ENCODE measurements around the gene GPR35.

DNA sequence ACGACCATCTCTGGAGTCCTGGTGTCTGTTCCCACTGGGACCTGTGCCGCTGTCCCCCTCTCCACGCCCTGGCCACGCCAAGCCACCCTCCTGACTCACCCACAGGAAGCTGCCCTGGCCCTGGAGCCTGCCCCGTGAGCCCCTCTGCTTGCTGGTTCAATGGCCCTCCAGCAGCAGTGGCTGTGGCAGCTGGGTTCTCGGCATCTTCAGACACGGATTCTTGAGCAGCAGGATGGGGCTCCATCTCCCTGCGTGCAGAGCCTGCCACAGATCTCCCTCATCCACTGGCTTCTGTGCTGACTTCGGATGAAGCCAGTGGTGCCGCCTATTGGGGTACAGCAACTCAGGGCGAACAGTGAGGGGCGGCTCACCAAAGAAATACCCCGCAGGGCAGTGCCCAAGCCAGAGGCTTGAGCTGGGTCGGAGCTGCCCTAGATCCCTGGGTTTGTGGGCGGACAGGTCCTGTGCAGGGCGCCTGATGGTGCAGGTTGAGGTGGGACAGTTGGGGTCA lies 24.8 kb upstream of the GPR35 start:
- TF ChIP-seq, protein P1, sequence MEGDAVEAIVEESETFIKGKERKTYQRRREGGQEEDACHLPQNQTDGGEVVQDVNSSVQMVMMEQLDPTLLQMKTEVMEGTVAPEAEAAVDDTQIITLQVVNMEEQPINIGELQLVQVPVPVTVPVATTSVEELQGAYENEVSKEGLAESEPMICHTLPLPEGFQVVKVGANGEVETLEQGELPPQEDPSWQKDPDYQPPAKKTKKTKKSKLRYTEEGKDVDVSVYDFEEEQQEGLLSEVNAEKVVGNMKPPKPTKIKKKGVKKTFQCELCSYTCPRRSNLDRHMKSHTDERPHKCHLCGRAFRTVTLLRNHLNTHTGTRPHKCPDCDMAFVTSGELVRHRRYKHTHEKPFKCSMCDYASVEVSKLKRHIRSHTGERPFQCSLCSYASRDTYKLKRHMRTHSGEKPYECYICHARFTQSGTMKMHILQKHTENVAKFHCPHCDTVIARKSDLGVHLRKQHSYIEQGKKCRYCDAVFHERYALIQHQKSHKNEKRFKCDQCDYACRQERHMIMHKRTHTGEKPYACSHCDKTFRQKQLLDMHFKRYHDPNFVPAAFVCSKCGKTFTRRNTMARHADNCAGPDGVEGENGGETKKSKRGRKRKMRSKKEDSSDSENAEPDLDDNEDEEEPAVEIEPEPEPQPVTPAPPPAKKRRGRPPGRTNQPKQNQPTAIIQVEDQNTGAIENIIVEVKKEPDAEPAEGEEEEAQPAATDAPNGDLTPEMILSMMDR (IDR thresholded peaks at IDR 0.05; ENCODE audit: low read depth, low read length, missing input control) = no peak
- TF ChIP-seq, protein P2, sequence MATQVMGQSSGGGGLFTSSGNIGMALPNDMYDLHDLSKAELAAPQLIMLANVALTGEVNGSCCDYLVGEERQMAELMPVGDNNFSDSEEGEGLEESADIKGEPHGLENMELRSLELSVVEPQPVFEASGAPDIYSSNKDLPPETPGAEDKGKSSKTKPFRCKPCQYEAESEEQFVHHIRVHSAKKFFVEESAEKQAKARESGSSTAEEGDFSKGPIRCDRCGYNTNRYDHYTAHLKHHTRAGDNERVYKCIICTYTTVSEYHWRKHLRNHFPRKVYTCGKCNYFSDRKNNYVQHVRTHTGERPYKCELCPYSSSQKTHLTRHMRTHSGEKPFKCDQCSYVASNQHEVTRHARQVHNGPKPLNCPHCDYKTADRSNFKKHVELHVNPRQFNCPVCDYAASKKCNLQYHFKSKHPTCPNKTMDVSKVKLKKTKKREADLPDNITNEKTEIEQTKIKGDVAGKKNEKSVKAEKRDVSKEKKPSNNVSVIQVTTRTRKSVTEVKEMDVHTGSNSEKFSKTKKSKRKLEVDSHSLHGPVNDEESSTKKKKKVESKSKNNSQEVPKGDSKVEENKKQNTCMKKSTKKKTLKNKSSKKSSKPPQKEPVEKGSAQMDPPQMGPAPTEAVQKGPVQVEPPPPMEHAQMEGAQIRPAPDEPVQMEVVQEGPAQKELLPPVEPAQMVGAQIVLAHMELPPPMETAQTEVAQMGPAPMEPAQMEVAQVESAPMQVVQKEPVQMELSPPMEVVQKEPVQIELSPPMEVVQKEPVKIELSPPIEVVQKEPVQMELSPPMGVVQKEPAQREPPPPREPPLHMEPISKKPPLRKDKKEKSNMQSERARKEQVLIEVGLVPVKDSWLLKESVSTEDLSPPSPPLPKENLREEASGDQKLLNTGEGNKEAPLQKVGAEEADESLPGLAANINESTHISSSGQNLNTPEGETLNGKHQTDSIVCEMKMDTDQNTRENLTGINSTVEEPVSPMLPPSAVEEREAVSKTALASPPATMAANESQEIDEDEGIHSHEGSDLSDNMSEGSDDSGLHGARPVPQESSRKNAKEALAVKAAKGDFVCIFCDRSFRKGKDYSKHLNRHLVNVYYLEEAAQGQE (IDR thresholded peaks at IDR 0.05) = no peak
- TF ChIP-seq GABPA (IDR thresholded peaks at IDR 0.05 in 1 of 2, conservative IDR thresholded peaks at IDR 0.05 in 1 of 2) (no peak), NR2F2 (IDR thresholded peaks at IDR 0.05) (no peak), SP1 (IDR thresholded peaks at IDR 0.05) (no peak), TAF1 (conservative IDR thresholded peaks at IDR 0.05) (no peak), YY1 (IDR thresholded peaks at IDR 0.05) (no peak), EGR1 (IDR thresholded peaks at IDR 0.05; ENCODE audit: low read depth in 2 of 2) (no peak), RAD21 (IDR thresholded peaks at IDR 0.05) (no peak), JUND (IDR thresholded peaks at IDR 0.05) (no peak)
